ENCODE data around the gene PCDHB9.
"Not testable (repeated sequence)": the region's sequence is repeated elsewhere in the genome, so short reads cannot be mapped to it uniquely, and the experiment has no call there.

The PCDHB9 gene

GRCh38 chr5:141186897-141187512 is at the start of gene PCDHB9:
PCDHB9 (plus strand) TSS chr5:141187161; CDS start chr5:141187319, 158 bp downstream.
- peak in 3 of 10 donors; percentile 32 to 81 (median 35) for DNase-seq
- intact Hi-C loops (cut with DNase I): loop anchor here (10.0 kb wide), 1 partner anchor 378 kb away; no protein-coding TSS in a partner anchor

- peak in 1 of 10 donors; percentile 77 for DNase-seq
- intact Hi-C loops (cut with DNase I): not testable (repeated sequence)
Measured at GRCh38 chr5:141137346-141137745, 49.6 kb upstream of the PCDHB9 start.

- peak in 1 of 10 donors; percentile 67 for DNase-seq
- intact Hi-C loops (cut with DNase I): no loop called here
Measured at GRCh38 chr5:141149812-141150211, 37.1 kb upstream of the PCDHB9 start, which contains the start of gene PCDHB6. PCDHB6 (plus strand) TSS chr5:141150057; CDS start chr5:141150258, 201 bp downstream.

GRCh38 chr5:141150224-141150992 is 36.6 kb upstream of the PCDHB9 start:
- intact Hi-C loops (cut with DNase I): no loop called here
- DNase-seq: no peak

GRCh38 chr5:141150993-141151325 is 36.0 kb upstream of the PCDHB9 start:
- DNase-seq: no peak
- intact Hi-C loops (cut with DNase I): no loop called here

GRCh38 chr5:141151632-141152031 is 35.3 kb upstream of the PCDHB9 start:
- DNase-seq: peak in 1 of 10 donors; percentile 56
- intact Hi-C loops (cut with DNase I): not testable (repeated sequence)

- peak in 1 of 10 donors; percentile 48 for DNase-seq
- intact Hi-C loops (cut with DNase I): not testable (repeated sequence)
Measured at GRCh38 chr5:141152096-141152495, 34.9 kb upstream of the PCDHB9 start.

GRCh38 chr5:141155540-141156374 is 31.2 kb upstream of the PCDHB9 start:
- intact Hi-C loops (cut with DNase I): no loop called here

GRCh38 chr5:141157356-141157755 is 29.6 kb upstream of the PCDHB9 start:
- peak in 2 of 10 donors; percentile 62 to 69 for DNase-seq
- intact Hi-C loops (cut with DNase I): not testable (repeated sequence)

More at GRCh38 chr5:141155540-141156374, 31.2 kb upstream of the PCDHB9 start:
- peak in 1 of 10 donors; percentile 43 for DNase-seq

- intact Hi-C loops (cut with DNase I): not testable (repeated sequence)
- DNase-seq: peak in 1 of 10 donors; percentile 46
Measured at GRCh38 chr5:141157901-141158300, 29.1 kb upstream of the PCDHB9 start.

- DNase-seq: peak in 3 of 10 donors; percentile 17 to 54 (median 53)
Measured at GRCh38 chr5:141172381-141173204, 14.4 kb upstream of the PCDHB9 start, which contains the start of gene PCDHB7. PCDHB7 (plus strand) TSS chr5:141172644; CDS start chr5:141172836, 192 bp downstream.

GRCh38 chr5:141174291-141175104 is 12.5 kb upstream of the PCDHB9 start:
- peak in 1 of 10 donors; percentile 82 for DNase-seq
- intact Hi-C loops (cut with DNase I): not testable (repeated sequence)

More at GRCh38 chr5:141172381-141173204, 14.4 kb upstream of the PCDHB9 start, which contains the start of gene PCDHB7:
- intact Hi-C loops (cut with DNase I): no loop called here

- no peak for DNase-seq
- intact Hi-C loops (cut with DNase I): no loop called here
Measured at GRCh38 chr5:141175933-141176332, 11.0 kb upstream of the PCDHB9 start.

- intact Hi-C loops (cut with DNase I): not testable (repeated sequence)
- peak in 1 of 10 donors; percentile 41 for DNase-seq
Measured at GRCh38 chr5:141177577-141178191, 9.3 kb upstream of the PCDHB9 start, which contains the start of gene PCDHB8. PCDHB8 (plus strand) TSS chr5:141177790; CDS start chr5:141178035, 245 bp downstream.

- intact Hi-C loops (cut with DNase I): not testable (repeated sequence)
- peak in 1 of 10 donors; percentile 79 for DNase-seq
Measured at GRCh38 chr5:141179371-141179770, 7.6 kb upstream of the PCDHB9 start.

GRCh38 chr5:141179876-141180275 is 7.1 kb upstream of the PCDHB9 start:
- peak in 1 of 10 donors; percentile 55 for DNase-seq
- intact Hi-C loops (cut with DNase I): loop anchor here (10.0 kb wide), 1 partner anchor 385 kb away; no protein-coding TSS in a partner anchor

GRCh38 chr5:141180313-141180712 is 6.6 kb upstream of the PCDHB9 start:
- DNase-seq: no peak
- intact Hi-C loops (cut with DNase I): loop anchor here (10.0 kb wide), 1 partner anchor 384 kb away; no protein-coding TSS in a partner anchor

GRCh38 chr5:141182248-141182647 is 4.7 kb upstream of the PCDHB9 start, which contains the start of gene PCDHB16:
PCDHB16 (plus strand) TSS chr5:141182387; CDS start chr5:141182560, 173 bp downstream.
- intact Hi-C loops (cut with DNase I): loop anchor here (10.0 kb wide), 1 partner anchor 383 kb away; no protein-coding TSS in a partner anchor
- peak in 5 of 10 donors; percentile 27 to 90 (median 55) for DNase-seq

All from posterior cingulate gyrus (tissue), 11 donors.